Heart left ventricle (tissue), 13 donors: ENCODE results near the gene PKLR.

ENCODE experiments used
- POLR2A ChIP-seq, 2 donors: fragments of 450-650 bp; IDR thresholded peaks; one replicate each; pipeline ENCODE4 v1.6.1; 2017; ENCODE audit warnings: antibody characterized with exemption in 2 of 2, mild to moderate bottlenecking in 2 of 2, moderate library complexity in 2 of 2
- TF ChIP-seq, protein P1 (sequence below), 12 donors: fragments of 200-600 bp; sonication (generic) in 4 of 12; IDR thresholded peaks; one replicate each; pipeline versions ENCODE4 v1.5.0 to v1.8.0; 2018 to 2022; ENCODE audit warnings: antibody characterized with exemption in 12 of 12, mild to moderate bottlenecking in 5 of 12
- donor health status: ischemic (EF 13 %, LVEDD 7.1; RV severe dilation, severe dysfunction).
- donor health status: DM: no; HTN: yes; CAD: no.
- donor health status: DM: no; HTN: no; CAD: no.
- donor health status: ischemic (EF 25% LVEDD 6.9; RV normal size, moderate dysfunction).
- donor health status: ischemic (EF 25% LVEDD 5.7; RV mildly dilated, moderate dysfunction).
- donor health status: ischemic (EF 35%, LVEDD 5.7; RV mildly dilated, moderate dysfunction).
- donor health status: nonischemic (EF 11% LVEDD 7.7; RV severe dilation, severe dysfunction).
- donor health status: DM: yes; HTN: yes; CAD: no.
- donor health status: PGD.
- donor health status: ischemic (EF 29% LVEDD 5.4; RV normal size, mild dysfunction).
- donor health status: nonischemic (EF 23%, LVEDD 6.1; RV moderate dilation, normal function).

DNA sequence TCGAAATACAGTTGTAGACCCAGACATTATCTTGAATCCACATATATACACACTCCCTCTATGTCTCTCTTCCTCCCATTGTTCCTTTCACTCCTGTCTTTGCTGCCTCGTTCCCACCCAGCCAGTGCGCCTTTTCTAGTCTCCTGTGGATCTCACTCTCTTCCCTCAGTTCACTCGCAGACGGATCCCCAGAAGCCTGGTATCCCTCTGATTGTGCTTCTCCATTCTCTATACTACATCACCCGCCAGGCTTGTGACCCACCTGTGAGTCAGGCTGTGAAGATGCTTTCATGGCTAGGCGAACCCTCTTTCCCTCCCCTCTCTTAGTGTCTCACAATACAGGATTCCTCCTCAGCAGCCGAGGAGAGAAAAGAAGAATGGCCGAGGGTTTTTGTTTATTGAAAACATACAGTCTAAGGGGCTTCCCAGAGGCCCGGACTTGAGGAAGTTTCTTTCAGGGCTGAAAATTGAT is 22.5 kb downstream of the PKLR start:
- TF ChIP-seq, protein P1, sequence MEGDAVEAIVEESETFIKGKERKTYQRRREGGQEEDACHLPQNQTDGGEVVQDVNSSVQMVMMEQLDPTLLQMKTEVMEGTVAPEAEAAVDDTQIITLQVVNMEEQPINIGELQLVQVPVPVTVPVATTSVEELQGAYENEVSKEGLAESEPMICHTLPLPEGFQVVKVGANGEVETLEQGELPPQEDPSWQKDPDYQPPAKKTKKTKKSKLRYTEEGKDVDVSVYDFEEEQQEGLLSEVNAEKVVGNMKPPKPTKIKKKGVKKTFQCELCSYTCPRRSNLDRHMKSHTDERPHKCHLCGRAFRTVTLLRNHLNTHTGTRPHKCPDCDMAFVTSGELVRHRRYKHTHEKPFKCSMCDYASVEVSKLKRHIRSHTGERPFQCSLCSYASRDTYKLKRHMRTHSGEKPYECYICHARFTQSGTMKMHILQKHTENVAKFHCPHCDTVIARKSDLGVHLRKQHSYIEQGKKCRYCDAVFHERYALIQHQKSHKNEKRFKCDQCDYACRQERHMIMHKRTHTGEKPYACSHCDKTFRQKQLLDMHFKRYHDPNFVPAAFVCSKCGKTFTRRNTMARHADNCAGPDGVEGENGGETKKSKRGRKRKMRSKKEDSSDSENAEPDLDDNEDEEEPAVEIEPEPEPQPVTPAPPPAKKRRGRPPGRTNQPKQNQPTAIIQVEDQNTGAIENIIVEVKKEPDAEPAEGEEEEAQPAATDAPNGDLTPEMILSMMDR (IDR thresholded peaks at IDR 0.05) = no peak
- TF ChIP-seq POLR2A (IDR thresholded peaks at IDR 0.05) = no peak
